Left hindlimb (tissue), 1 donor: ENCODE measurements around the gene ZNF654.
A peak's percentile ranks its signal among the peaks of the same experiment; 100 is the strongest.
"Not testable (repeated sequence)": the region's sequence is repeated elsewhere in the genome, so short reads cannot be mapped to it uniquely, and the experiment has no call there.

Experiments
- DNase-seq: peaks from one replicate; pipeline ENCODE4 v3.0.0-alpha.2; 2018

The ZNF654 gene

GRCh38 chr3:88058581-88059379, at the start of gene ZNF654, which contains the start of gene CGGBP1:
TSS of gene ZNF654 (plus strand) at chr3:88059255. CDS start at chr3:88059320, 65 bp downstream.
TSS of gene CGGBP1 (minus strand) at chr3:88059005. CDS start at chr3:88055976, 3,029 bp downstream.
- DNase-seq: peak; percentile 100

- DNase-seq: no peak
Observed at GRCh38 chr3:88010810-88011209, 48.2 kb upstream of the ZNF654 start.

- no peak for DNase-seq
Observed at GRCh38 chr3:88013592-88013991, 45.5 kb upstream of the ZNF654 start.

- DNase-seq: not testable (repeated sequence)
Observed at GRCh38 chr3:88015656-88016055, 43.4 kb upstream of the ZNF654 start.

- DNase-seq: no peak
Observed at GRCh38 chr3:88019024-88019423, 40.0 kb upstream of the ZNF654 start.

GRCh38 chr3:88025001-88025552, 34.0 kb upstream of the ZNF654 start:
- DNase-seq: no peak

GRCh38 chr3:88028876-88029275, 30.2 kb upstream of the ZNF654 start:
- no peak for DNase-seq

- DNase-seq: no peak
Observed at GRCh38 chr3:88030210-88030609, 28.8 kb upstream of the ZNF654 start.

- no peak for DNase-seq
Observed at GRCh38 chr3:88031642-88032077, 27.4 kb upstream of the ZNF654 start.

- no peak for DNase-seq
Observed at GRCh38 chr3:88032245-88032644, 26.8 kb upstream of the ZNF654 start.

- no peak for DNase-seq
Observed at GRCh38 chr3:88033079-88033478, 26.0 kb upstream of the ZNF654 start.

- DNase-seq: no peak
Observed at GRCh38 chr3:88033808-88034207, 25.2 kb upstream of the ZNF654 start.

- DNase-seq: no peak
Observed at GRCh38 chr3:88034491-88035275, 24.4 kb upstream of the ZNF654 start.

GRCh38 chr3:88036221-88036620, 22.8 kb upstream of the ZNF654 start:
- no peak for DNase-seq

- no peak for DNase-seq
Observed at GRCh38 chr3:88038566-88038965, 20.5 kb upstream of the ZNF654 start.

GRCh38 chr3:88040529-88040928, 18.5 kb upstream of the ZNF654 start:
- DNase-seq: no peak

- DNase-seq: no peak
Observed at GRCh38 chr3:88041005-88041404, 18.1 kb upstream of the ZNF654 start.

GRCh38 chr3:88044411-88044810, 14.6 kb upstream of the ZNF654 start:
- no peak for DNase-seq

GRCh38 chr3:88046766-88047165, 12.3 kb upstream of the ZNF654 start:
- no peak for DNase-seq

- DNase-seq: no peak
Observed at GRCh38 chr3:88057630-88058305, 1.3 kb upstream of the ZNF654 start.

- DNase-seq: no peak
Observed at GRCh38 chr3:88058306-88058580, 812 bp upstream of the ZNF654 start.

GRCh38 chr3:88059380-88060170, 520 bp downstream of the ZNF654 start:
- peak; percentile 44 for DNase-seq
